ENCODE results near the gene DCP1B. TPM values are rescaled to one million over a fixed set of nuclear protein-coding genes. Genes with fewer than 3 reads are reported as not detected.

Gene DCP1B
- total RNA-seq, result 10 to 100 TPM; 14.9 to 17.5 TPM

- CTCF ChIA-PET, result interaction anchor here (0.6 to 1.4 kb wide), 6 partner anchors 9 to 336 kb away, joined by 3 to 5 read pairs (median 4); no protein-coding TSS in a partner anchor
- POLR2A ChIA-PET, result no interaction called here
Observed at GRCh38 chr12:2004113-2004929, at the start of gene DCP1B. TSS of gene DCP1B (minus strand) at chr12:2004457. CDS start at chr12:2004431, 26 bp downstream.

DNA sequence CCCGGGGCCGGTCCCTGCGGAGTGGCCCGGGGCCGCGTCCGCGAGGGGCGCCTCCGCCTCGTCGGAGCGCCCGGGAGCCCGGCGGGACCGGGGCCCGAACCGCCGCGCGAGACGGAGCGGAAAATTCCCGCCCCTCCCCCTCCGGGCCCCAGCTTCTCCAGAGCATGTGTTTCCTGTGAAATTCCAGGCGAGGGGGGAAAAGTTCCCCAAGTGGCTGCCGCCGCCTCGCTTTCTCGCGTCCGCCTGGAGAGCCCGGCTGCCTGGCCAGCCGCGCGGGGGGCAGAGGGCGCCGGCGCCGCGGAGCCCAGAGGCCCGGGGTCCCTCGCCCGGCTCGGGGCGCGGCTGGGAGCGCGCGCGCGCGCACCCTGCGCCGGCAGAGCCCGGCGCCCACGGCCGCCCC lies 49.4 kb upstream of the DCP1B start:
- Mint-ChIP-seq H3K9me3 (no peaks in the 10 kb centered on the region), H3K4me1 (peaks cover 23% of the 10 kb centered on the region), H3K36me3 (ENCODE audit: low read depth) (no peaks in the 10 kb centered on the region), H3K27me3 (peaks cover 81% of the 10 kb centered on the region), H3K27ac (no peak overlapping the region), H3K4me3 (no peak overlapping the region)
- POLR2A ChIA-PET, result no interaction called here
- CTCF ChIA-PET, result no interaction called here
- DNase-seq, result no peak

More at GRCh38 chr12:2004113-2004929, at the start of gene DCP1B:
- peaks cover 8% of the 10 kb centered on the region for H3K27me3 Mint-ChIP-seq
- H3K9me3 Mint-ChIP-seq, result no peaks in the 10 kb centered on the region
- H3K36me3 Mint-ChIP-seq (ENCODE audit: low read depth), result peaks cover 9% of the 10 kb centered on the region
- peak within 1 kb of the TSS; percentile 98 for H3K27ac Mint-ChIP-seq
- H3K4me3 Mint-ChIP-seq, result peak within 1 kb of the TSS; percentile 96
- DNase-seq, result peak; percentile 96
- peaks cover 34% of the 10 kb centered on the region for H3K4me1 Mint-ChIP-seq

GRCh38 chr12:2052826-2053678 lies 48.8 kb upstream of the DCP1B start, which contains the start of gene CACNA1C:
TSS of gene CACNA1C (plus strand) at chr12:2052987. CDS start at chr12:2053563, 576 bp downstream.
- H3K36me3 Mint-ChIP-seq (ENCODE audit: low read depth), result no peaks in the 10 kb centered on the region
- ChIA-PET CTCF (interaction anchor here (0.5 kb wide), 1 partner anchor 47 kb away, joined by 3 read pairs; no protein-coding TSS in a partner anchor), POLR2A (no interaction called here)
- peak; percentile 52 for DNase-seq
- H3K9me3 Mint-ChIP-seq, result no peaks in the 10 kb centered on the region
- peak within 1 kb of the TSS; percentile 10 for H3K27ac Mint-ChIP-seq
- H3K4me3 Mint-ChIP-seq, result peak within 1 kb of the TSS; percentile 80
- H3K27me3 Mint-ChIP-seq, result peaks cover 81% of the 10 kb centered on the region
- H3K4me1 Mint-ChIP-seq, result peaks cover 23% of the 10 kb centered on the region

DNA sequence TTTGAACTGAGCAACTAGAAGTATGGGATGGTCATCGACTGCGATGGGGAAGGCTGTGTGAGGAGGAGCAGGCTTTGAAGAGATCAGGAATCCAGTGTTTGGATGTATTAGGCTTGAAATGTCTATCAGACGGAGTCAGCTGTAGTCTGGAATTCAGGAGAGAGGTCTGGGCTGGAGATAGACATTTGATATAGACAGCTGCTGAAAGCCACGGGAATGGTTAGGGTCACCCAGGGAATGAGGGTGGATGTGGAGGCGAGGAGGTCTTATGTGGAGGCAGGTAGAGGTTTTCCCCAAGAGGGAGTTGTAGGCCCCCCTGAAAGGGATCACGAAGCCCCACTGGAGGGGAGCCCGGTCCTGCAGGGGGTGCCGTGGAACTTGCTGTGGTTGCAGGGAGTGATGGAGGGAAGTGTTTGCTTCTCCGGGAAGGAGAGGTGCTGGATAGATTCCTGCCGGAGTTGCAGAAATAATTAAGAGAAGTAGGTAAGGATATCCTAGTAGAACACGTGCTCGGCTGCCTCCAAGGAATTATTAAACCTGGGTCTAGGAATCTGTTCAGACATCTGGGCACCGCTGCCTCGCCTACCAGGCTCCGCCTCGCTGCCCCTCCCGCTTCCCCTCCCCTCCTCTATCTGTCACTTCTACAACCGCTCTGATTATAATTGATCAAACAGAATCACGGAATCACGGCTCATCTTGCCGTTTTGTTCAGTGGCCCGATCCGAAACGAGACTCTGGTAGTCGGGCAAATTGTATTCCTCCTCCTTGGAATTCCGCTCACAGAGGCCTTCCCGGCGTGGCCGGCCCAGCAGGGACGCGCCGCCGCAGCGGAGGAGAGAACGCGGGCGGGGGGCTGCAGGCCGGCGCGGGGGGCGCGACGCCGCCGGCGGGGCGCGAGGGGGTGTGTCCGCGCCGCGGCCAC lies 47.7 kb upstream of the DCP1B start:
- ChIA-PET CTCF (interaction anchor here (0.5 kb wide), 1 partner anchor 48 kb away, joined by 3 read pairs; no protein-coding TSS in a partner anchor), POLR2A (no interaction called here)
- Mint-ChIP-seq H3K27ac (peak overlapping the region; percentile 10), H3K9me3 (no peaks in the 10 kb centered on the region), H3K36me3 (ENCODE audit: low read depth) (no peaks in the 10 kb centered on the region), H3K4me3 (peak overlapping the region; percentile 55), H3K4me1 (peaks cover 23% of the 10 kb centered on the region), H3K27me3 (peaks cover 75% of the 10 kb centered on the region)
- no peak for DNase-seq

DNA sequence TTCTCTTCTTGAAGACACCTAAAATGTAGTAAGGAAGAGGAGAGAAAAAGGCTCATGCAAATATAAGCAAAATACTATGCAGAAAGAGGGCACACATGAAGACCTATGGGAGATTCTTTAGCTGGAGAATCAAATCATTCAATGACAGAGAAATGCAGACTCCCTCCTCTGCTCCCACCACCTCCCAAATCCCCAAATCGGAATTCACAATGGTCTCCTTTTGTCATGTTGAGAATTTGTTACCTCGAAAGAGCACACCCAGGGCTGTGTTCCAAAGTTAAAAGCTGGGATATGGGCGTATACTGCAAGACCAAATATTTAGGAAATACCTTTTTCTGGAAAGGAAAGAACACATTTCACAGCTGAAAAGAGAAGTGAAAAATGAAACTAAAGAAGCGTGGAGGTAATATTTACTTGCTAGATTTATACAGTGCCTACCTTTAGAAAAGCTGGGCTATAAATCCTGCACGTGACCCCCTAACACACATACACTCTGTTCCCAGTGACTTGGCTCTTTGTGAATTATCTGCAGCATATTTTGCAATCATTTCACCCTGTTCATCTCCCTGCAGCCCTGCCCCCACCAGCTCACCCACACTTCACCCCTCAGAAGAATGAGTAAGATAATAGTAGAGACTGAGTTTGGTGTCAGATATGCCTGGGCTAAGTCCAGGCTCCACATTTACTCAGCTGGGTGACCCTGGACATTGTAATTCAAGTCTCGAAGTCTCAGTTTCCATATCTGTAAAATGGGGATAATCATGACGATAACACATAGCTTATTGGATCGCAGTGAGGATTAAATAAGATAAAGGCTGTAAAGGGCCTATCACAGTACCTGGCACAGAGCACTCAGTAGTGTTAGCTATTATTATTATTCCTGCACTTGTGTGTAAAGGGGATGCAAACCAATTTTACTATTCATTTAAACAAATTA lies 45.6 kb upstream of the DCP1B start:
- ChIA-PET POLR2A (no interaction called here), CTCF (interaction anchor here (0.6 to 1.0 kb wide), 2 partner anchors 11 to 92 kb away, joined by 3 read pairs; no protein-coding TSS in a partner anchor)
- Mint-ChIP-seq H3K36me3 (ENCODE audit: low read depth) (no peaks in the 10 kb centered on the region), H3K9me3 (no peaks in the 10 kb centered on the region), H3K4me3 (no peak overlapping the region), H3K27ac (no peak overlapping the region), H3K27me3 (peaks cover 64% of the 10 kb centered on the region), H3K4me1 (peaks cover 22% of the 10 kb centered on the region)
- no peak for DNase-seq

GRCh38 chr12:2047752-2048151 lies 43.5 kb upstream of the DCP1B start:
- DNase-seq, result no peak
- H3K27me3 Mint-ChIP-seq, result peaks cover 63% of the 10 kb centered on the region
- H3K27ac Mint-ChIP-seq, result no peak overlapping the region
- H3K9me3 Mint-ChIP-seq, result no peaks in the 10 kb centered on the region
- no peak overlapping the region for H3K4me3 Mint-ChIP-seq
- CTCF ChIA-PET, result interaction anchor here (1.2 kb wide), 1 partner anchor 13 kb away, joined by 4 read pairs; no protein-coding TSS in a partner anchor
- POLR2A ChIA-PET, result no interaction called here
- H3K36me3 Mint-ChIP-seq (ENCODE audit: low read depth), result no peaks in the 10 kb centered on the region
- peaks cover 11% of the 10 kb centered on the region for H3K4me1 Mint-ChIP-seq

- Mint-ChIP-seq H3K27ac (no peak overlapping the region), H3K36me3 (ENCODE audit: low read depth) (no peaks in the 10 kb centered on the region), H3K4me1 (peaks cover 11% of the 10 kb centered on the region), H3K27me3 (peaks cover 64% of the 10 kb centered on the region), H3K4me3 (no peak overlapping the region), H3K9me3 (no peaks in the 10 kb centered on the region)
- ChIA-PET POLR2A (no interaction called here), CTCF (interaction anchor here (0.6 kb wide), 1 partner anchor 14 kb away, joined by 3 read pairs; no protein-coding TSS in a partner anchor)
- DNase-seq, result no peak
Observed at GRCh38 chr12:2046957-2047356, 42.7 kb upstream of the DCP1B start.

DNA sequence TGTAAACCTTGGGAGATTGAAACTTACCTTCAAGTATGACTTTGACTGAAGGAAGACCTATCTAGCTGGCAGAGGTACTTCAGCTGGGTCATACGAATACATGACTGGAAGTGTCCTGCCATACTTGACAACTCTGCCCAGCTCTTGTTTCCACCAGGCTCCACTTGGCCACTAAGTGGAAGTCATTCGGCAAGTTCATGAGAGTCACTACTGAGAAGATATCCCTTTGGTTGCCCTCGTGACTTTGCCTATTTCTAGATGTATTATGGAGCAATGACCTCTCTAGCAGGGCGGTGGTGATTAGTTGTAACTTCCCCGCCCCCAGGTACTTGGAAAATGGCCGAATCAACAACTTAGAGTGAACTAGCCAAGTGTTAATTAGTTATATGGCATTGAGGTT lies 39.9 kb upstream of the DCP1B start:
- H3K36me3 Mint-ChIP-seq (ENCODE audit: low read depth), result no peaks in the 10 kb centered on the region
- no peaks in the 10 kb centered on the region for H3K4me1 Mint-ChIP-seq
- peaks cover 50% of the 10 kb centered on the region for H3K27me3 Mint-ChIP-seq
- POLR2A ChIA-PET, result no interaction called here
- no peaks in the 10 kb centered on the region for H3K9me3 Mint-ChIP-seq
- DNase-seq, result no peak
- no peak overlapping the region for H3K4me3 Mint-ChIP-seq
- no peak overlapping the region for H3K27ac Mint-ChIP-seq
- CTCF ChIA-PET, result interaction anchor here (0.7 kb wide), 1 partner anchor 668 kb away, joined by 3 read pairs; no protein-coding TSS in a partner anchor

DNA sequence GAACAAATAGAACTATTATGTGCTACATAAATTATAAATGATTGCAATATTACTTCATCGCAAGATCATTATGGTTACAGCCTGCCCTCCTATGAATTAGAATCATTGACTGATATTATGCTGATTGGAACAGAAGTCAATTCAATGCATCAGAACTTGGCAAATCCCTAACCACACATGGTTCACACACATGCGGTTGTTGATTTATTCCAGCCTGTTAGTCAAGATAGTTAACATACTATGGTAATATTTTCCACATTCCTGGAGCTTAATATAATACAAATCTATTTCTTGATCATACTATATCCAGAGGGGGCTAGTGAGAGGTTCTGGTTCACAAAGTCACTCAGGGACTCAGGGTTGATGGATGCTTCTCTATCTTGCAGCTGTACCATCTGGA lies 38.8 kb upstream of the DCP1B start:
- no peak for DNase-seq
- Mint-ChIP-seq H3K4me3 (no peak overlapping the region), H3K9me3 (no peaks in the 10 kb centered on the region), H3K27ac (no peak overlapping the region), H3K4me1 (no peaks in the 10 kb centered on the region), H3K36me3 (ENCODE audit: low read depth) (no peaks in the 10 kb centered on the region), H3K27me3 (peaks cover 51% of the 10 kb centered on the region)
- CTCF ChIA-PET, result interaction anchor here (0.5 kb wide), 1 partner anchor 74 kb away, joined by 3 read pairs; no protein-coding TSS in a partner anchor
- POLR2A ChIA-PET, result no interaction called here

DNA sequence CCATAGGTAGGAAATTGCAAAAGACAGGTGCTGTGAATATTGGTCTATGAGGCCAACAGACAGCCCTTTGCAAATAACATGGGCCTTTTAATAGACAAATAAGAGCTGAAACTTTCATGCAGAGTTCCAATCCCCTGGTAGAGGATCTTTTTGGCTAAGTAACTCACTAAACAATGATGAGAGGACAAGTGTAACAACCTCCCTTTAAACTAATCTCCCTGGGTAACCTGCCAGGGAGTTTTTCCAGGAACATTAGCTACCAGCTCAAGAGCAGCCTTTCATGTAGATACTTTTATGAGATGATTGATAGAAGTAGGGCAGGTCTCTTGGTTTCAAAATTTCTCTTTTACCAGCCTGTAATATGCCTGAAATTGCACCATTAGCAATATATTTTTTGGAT lies 34.8 kb upstream of the DCP1B start:
- CTCF ChIA-PET, result interaction anchor here (0.9 kb wide), 1 partner anchor 11 kb away, joined by 3 read pairs; no protein-coding TSS in a partner anchor
- Mint-ChIP-seq H3K36me3 (ENCODE audit: low read depth) (no peaks in the 10 kb centered on the region), H3K27ac (no peak overlapping the region), H3K4me1 (peaks cover 13% of the 10 kb centered on the region), H3K9me3 (no peaks in the 10 kb centered on the region), H3K4me3 (no peak overlapping the region), H3K27me3 (peaks cover 65% of the 10 kb centered on the region)
- POLR2A ChIA-PET, result no interaction called here
- no peak for DNase-seq

DNA sequence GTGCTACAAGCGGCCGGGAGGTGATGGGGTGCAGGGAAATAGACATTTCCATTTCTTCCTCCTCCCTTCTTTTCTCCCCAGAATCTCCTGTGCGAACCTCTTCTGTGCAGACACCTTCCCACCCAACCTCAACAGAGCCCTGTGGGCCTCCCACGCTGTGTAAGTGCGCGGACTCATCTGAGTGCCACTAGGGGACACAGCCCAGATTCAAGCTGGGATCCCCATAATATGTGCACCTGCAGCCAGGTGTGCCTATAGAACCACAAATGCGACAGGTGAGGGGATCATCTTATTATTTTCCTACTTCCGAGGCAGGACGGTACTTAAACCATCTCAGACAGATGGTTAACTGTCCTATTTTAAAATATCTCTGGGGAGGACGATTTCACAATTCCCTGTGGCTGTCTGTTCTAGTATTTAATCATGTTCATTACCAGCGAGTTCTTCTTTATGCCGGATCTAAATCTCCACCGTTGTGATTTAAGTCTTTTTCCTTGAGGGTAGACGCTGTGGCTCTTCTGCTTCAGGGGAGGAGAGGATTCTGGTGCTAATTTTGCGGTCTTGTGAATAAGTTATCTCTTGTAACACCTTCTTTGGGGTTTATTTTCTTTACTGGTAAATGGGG lies 31.3 kb upstream of the DCP1B start:
- CTCF ChIA-PET, result interaction anchor here (0.9 to 2.1 kb wide), 2 partner anchors 11 to 34 kb away, joined by 3 to 8 read pairs; no protein-coding TSS in a partner anchor
- Mint-ChIP-seq H3K9me3 (no peaks in the 10 kb centered on the region), H3K27me3 (peaks cover 59% of the 10 kb centered on the region), H3K27ac (peak overlapping the region; percentile 38), H3K4me3 (peak overlapping the region; percentile 41), H3K4me1 (peaks cover 13% of the 10 kb centered on the region), H3K36me3 (ENCODE audit: low read depth) (no peaks in the 10 kb centered on the region)
- POLR2A ChIA-PET, result no interaction called here
- DNase-seq, result no peak
